NCI-H1436 treated with DMSO at 0.1 percent for 48 hours (cell line): ENCODE measurements around the gene SHC3.

Experiments
- DNase-seq: peaks from one replicate; lab custom pipeline; 2025; lab: John Stamatoyannopoulos, UW

The SHC3 gene

GRCh38 chr9:89154651-89155336 is 23.8 kb downstream of the SHC3 start:
- no peak for DNase-seq

GRCh38 chr9:89154218-89154617 is 24.4 kb downstream of the SHC3 start:
- DNase-seq: no peak

- DNase-seq: no peak
Observed at GRCh38 chr9:89153232-89154017, 25.2 kb downstream of the SHC3 start.

- DNase-seq: no peak
Observed at GRCh38 chr9:89149726-89150125, 28.9 kb downstream of the SHC3 start.

GRCh38 chr9:89145097-89145496 is 33.5 kb downstream of the SHC3 start:
- no peak for DNase-seq

- no peak for DNase-seq
Observed at GRCh38 chr9:89144238-89144637, 34.4 kb downstream of the SHC3 start.

- no peak for DNase-seq
Observed at GRCh38 chr9:89143266-89143665, 35.4 kb downstream of the SHC3 start.

- no peak for DNase-seq
Observed at GRCh38 chr9:89139455-89139854, 39.2 kb downstream of the SHC3 start.

GRCh38 chr9:89138463-89139390 is 39.9 kb downstream of the SHC3 start:
- DNase-seq: no peak

GRCh38 chr9:89137542-89138462 is 40.8 kb downstream of the SHC3 start:
- DNase-seq: no peak

GRCh38 chr9:89135591-89136166 is 42.9 kb downstream of the SHC3 start:
- DNase-seq: no peak

- DNase-seq: no peak
Observed at GRCh38 chr9:89134709-89135108, 43.9 kb downstream of the SHC3 start.

- DNase-seq: no peak
Observed at GRCh38 chr9:89122949-89123348, 55.7 kb downstream of the SHC3 start.

- no peak for DNase-seq
Observed at GRCh38 chr9:89120704-89121103, 57.9 kb downstream of the SHC3 start.

- DNase-seq: no peak
Observed at GRCh38 chr9:89116805-89117192, 61.8 kb downstream of the SHC3 start.

- DNase-seq: no peak
Observed at GRCh38 chr9:89116064-89116804, 62.4 kb downstream of the SHC3 start.

- no peak for DNase-seq
Observed at GRCh38 chr9:89115426-89115825, 63.2 kb downstream of the SHC3 start.

- DNase-seq: no peak
Observed at GRCh38 chr9:89114741-89115140, 63.9 kb downstream of the SHC3 start.

- DNase-seq: no peak
Observed at GRCh38 chr9:89113851-89114250, 64.8 kb downstream of the SHC3 start.

- DNase-seq: no peak
Observed at GRCh38 chr9:89112243-89112642, 66.4 kb downstream of the SHC3 start.
